Adipocyte (in vitro differentiated cells): ENCODE results near the gene VPS41.
A peak's percentile ranks its signal among the peaks of the same experiment; 100 is the strongest.

Source experiments
- DNase-seq: peaks from one replicate; pipeline ENCODE4 v3.0.0-alpha.2; 2015; ENCODE audit warnings: low read depth
- H3K27me3 ChIP-seq: replicated peaks from 2 replicates; pipeline ENCODE4 v1.7.0; 2013; ENCODE audit warnings: mild to moderate bottlenecking, low read length, moderate library complexity; ENCODE audit not compliant: control insufficient read depth, insufficient read depth
- H3K36me3 ChIP-seq: 2 replicates; pipeline ENCODE4 v1.7.0; 2013; ENCODE audit warnings: low read length, mild to moderate bottlenecking, moderate library complexity; ENCODE audit not compliant: control insufficient read depth, insufficient read depth, severe bottlenecking
- H3K4me1 ChIP-seq: 2 replicates; pipeline ENCODE4 v1.7.0; 2013; ENCODE audit warnings: mild to moderate bottlenecking, low read length, moderate library complexity; ENCODE audit not compliant: control insufficient read depth, insufficient read depth
- H3K4me3 ChIP-seq: 2 replicates; pipeline ENCODE4 v1.7.0; 2013; ENCODE audit warnings: mild to moderate bottlenecking, low read length, moderate library complexity
- H3K9ac ChIP-seq: 2 replicates; pipeline ENCODE4 v1.7.0; 2013; ENCODE audit warnings: mild to moderate bottlenecking, low read length, moderate library complexity
- H3K9me3 ChIP-seq: 2 replicates; pipeline ENCODE4 v1.7.0; 2013; ENCODE audit warnings: mild to moderate bottlenecking, low read length, moderate library complexity; ENCODE audit not compliant: control insufficient read depth

Gene VPS41

GRCh38 chr7:38830826-38831225 is 78.2 kb downstream of the VPS41 start:
- Histone ChIP-seq H3K36me3 (peaks cover 6% of the 10 kb centered on the region), H3K4me3 (peak overlapping the region; percentile 67), H3K4me1 (peaks cover 24% of the 10 kb centered on the region), H3K9me3 (no peaks in the 10 kb centered on the region), H3K9ac (peak overlapping the region; percentile 26), H3K27me3 (no peaks in the 10 kb centered on the region)
- no peak for DNase-seq

- no peaks in the 10 kb centered on the region for H3K27me3 ChIP-seq
- H3K4me3 ChIP-seq, result no peak overlapping the region
- H3K9ac ChIP-seq, result no peak overlapping the region
- H3K9me3 ChIP-seq, result no peaks in the 10 kb centered on the region
- no peak for DNase-seq
- H3K36me3 ChIP-seq, result peaks cover 6% of the 10 kb centered on the region
- H3K4me1 ChIP-seq, result peaks cover 31% of the 10 kb centered on the region
These were observed 79.4 kb downstream of the VPS41 start for GRCh38 chr7:38829488-38830165.

- Histone ChIP-seq H3K4me3 (no peak overlapping the region), H3K9me3 (no peaks in the 10 kb centered on the region), H3K36me3 (peaks cover 6% of the 10 kb centered on the region), H3K9ac (no peak overlapping the region), H3K4me1 (peaks cover 28% of the 10 kb centered on the region), H3K27me3 (no peaks in the 10 kb centered on the region)
- DNase-seq, result no peak
These were observed 81.0 kb downstream of the VPS41 start for GRCh38 chr7:38828026-38828425.

- DNase-seq, result peak; percentile 35
- H3K36me3 ChIP-seq, result peaks cover 6% of the 10 kb centered on the region
- peak overlapping the region; percentile 18 for H3K9ac ChIP-seq
- no peaks in the 10 kb centered on the region for H3K9me3 ChIP-seq
- no peaks in the 10 kb centered on the region for H3K27me3 ChIP-seq
- H3K4me3 ChIP-seq, result peak overlapping the region; percentile 55
- peaks cover 16% of the 10 kb centered on the region for H3K4me1 ChIP-seq
These were observed 83.1 kb downstream of the VPS41 start for GRCh38 chr7:38825721-38826440.

DNA sequence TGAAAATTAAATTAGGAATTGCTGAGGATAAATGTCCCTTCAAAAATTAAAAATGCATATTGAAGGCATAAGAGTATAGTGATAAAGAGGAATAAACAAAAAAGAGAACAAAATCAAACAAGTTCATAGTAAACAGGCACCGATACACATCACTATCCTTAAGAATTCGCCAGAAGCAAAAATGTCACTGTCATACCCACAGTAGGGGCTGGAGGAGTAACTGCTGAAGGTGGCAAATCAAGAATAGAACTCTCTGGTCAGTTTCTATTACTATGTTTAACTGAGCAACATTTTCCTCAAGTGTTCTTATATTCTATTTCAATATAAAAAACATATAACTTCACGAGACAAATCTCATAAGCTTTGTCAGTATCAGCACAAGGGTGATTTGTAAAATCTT is 84.0 kb downstream of the VPS41 start:
- no peak for DNase-seq
- no peaks in the 10 kb centered on the region for H3K9me3 ChIP-seq
- peaks cover 6% of the 10 kb centered on the region for H3K36me3 ChIP-seq
- peaks cover 14% of the 10 kb centered on the region for H3K4me1 ChIP-seq
- no peak overlapping the region for H3K9ac ChIP-seq
- no peaks in the 10 kb centered on the region for H3K27me3 ChIP-seq
- H3K4me3 ChIP-seq, result no peak overlapping the region

DNA sequence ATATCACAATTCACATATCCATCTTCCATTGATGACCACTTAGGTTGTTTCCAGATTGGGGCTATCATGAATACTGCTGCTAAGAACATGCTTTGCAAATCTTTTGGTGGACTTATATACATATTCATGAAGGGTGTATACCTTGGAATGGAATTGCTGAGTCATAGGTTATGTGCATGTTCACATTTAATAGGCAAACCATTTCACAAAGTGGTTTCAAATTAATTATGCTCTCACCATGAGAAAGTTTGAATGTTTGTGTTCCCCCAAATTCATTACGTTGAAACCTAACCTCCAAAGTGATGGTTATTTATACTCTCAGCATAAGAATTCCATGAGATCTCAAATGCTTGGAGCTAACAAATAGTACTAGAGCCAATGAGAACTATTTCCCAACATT is 86.4 kb downstream of the VPS41 start:
- Histone ChIP-seq H3K4me3 (no peak overlapping the region), H3K27me3 (no peaks in the 10 kb centered on the region), H3K4me1 (peaks cover 14% of the 10 kb centered on the region), H3K9ac (no peak overlapping the region), H3K9me3 (no peaks in the 10 kb centered on the region), H3K36me3 (peaks cover 2% of the 10 kb centered on the region)
- DNase-seq, result no peak

- Histone ChIP-seq H3K4me3 (no peak overlapping the region), H3K27me3 (no peaks in the 10 kb centered on the region), H3K36me3 (peaks cover 2% of the 10 kb centered on the region), H3K9me3 (no peaks in the 10 kb centered on the region), H3K9ac (no peak overlapping the region), H3K4me1 (peaks cover 4% of the 10 kb centered on the region)
- DNase-seq, result no peak
These were observed 88.4 kb downstream of the VPS41 start for GRCh38 chr7:38820571-38820970.

- H3K9ac ChIP-seq, result no peak overlapping the region
- H3K4me3 ChIP-seq, result no peak overlapping the region
- H3K27me3 ChIP-seq, result no peaks in the 10 kb centered on the region
- no peak for DNase-seq
- no peaks in the 10 kb centered on the region for H3K9me3 ChIP-seq
- H3K36me3 ChIP-seq, result peaks cover 2% of the 10 kb centered on the region
- H3K4me1 ChIP-seq, result no peaks in the 10 kb centered on the region
These were observed 89.5 kb downstream of the VPS41 start for GRCh38 chr7:38819463-38819862.

DNA sequence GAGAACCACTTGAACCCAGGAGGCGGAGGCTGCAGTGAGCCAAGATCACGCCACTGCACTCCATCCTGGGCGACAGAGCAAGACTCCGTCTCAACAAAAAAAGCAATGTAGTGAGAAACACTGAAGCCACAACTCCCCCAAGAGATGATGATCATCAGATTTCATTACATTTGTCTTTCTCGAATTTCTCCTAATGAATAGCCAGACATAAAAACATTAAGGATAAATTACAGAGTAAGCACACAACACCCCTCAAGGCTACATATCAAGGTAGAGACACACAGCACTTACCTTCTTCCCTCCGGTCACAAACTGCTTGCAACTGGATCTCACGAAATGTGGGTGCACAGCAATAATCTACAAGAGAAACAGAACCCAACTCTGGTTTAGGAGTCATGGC is 91.5 kb downstream of the VPS41 start:
- H3K4me1 ChIP-seq, result no peaks in the 10 kb centered on the region

DNA sequence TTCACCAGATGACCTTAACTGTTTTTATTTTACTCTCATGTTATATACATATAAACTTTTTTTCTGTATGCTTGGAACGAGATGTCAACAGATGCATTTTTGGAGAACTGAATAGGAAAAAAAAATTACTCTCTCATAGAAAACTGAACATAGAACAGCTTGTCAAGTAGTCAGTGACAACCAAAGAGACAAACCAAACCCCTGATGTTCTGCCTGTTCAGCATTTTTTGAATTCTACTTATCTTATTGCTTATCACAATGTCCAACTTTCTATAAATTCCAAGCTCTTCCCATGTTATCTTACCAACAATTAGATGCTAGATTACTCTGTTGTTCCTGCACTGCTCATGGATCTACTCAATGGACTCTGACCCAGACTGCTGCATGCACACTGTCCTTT is 95.2 kb downstream of the VPS41 start:
- DNase-seq, result no peak
- Histone ChIP-seq H3K9me3 (no peaks in the 10 kb centered on the region), H3K4me1 (no peaks in the 10 kb centered on the region), H3K27me3 (no peaks in the 10 kb centered on the region), H3K4me3 (no peak overlapping the region), H3K36me3 (peaks cover 2% of the 10 kb centered on the region), H3K9ac (no peak overlapping the region)

More for the DNA sequence above, 91.5 kb downstream of the VPS41 start:
- Histone ChIP-seq H3K9me3 (no peaks in the 10 kb centered on the region), H3K36me3 (peaks cover 2% of the 10 kb centered on the region), H3K27me3 (no peaks in the 10 kb centered on the region), H3K9ac (no peak overlapping the region), H3K4me3 (no peak overlapping the region)
- DNase-seq, result no peak

DNA sequence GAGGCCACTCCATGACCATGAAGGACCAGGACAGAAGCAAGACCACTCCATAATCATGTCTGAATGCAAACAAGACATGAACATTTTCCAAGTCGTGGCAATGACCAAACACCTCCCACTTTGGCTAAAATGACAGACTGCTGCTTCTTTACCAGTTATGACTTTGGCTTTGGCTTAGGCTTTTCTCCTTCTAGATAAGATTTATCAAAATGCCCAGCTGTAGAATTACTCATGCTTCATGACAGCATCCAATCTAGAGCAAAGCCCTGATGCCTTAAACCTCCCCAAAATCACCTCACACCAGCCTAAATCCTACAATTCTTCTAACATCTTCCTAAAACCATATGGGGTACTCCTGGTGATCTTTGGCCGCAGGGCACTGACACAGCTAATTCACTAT is 102.1 kb downstream of the VPS41 start:
- DNase-seq, result no peak
- H3K4me3 ChIP-seq, result no peak overlapping the region
- H3K9me3 ChIP-seq, result no peaks in the 10 kb centered on the region
- H3K27me3 ChIP-seq, result no peaks in the 10 kb centered on the region
- no peaks in the 10 kb centered on the region for H3K4me1 ChIP-seq
- no peaks in the 10 kb centered on the region for H3K36me3 ChIP-seq
- no peak overlapping the region for H3K9ac ChIP-seq
